ENCODE results near the gene PIP5K1C.

Gene PIP5K1C

DNA sequence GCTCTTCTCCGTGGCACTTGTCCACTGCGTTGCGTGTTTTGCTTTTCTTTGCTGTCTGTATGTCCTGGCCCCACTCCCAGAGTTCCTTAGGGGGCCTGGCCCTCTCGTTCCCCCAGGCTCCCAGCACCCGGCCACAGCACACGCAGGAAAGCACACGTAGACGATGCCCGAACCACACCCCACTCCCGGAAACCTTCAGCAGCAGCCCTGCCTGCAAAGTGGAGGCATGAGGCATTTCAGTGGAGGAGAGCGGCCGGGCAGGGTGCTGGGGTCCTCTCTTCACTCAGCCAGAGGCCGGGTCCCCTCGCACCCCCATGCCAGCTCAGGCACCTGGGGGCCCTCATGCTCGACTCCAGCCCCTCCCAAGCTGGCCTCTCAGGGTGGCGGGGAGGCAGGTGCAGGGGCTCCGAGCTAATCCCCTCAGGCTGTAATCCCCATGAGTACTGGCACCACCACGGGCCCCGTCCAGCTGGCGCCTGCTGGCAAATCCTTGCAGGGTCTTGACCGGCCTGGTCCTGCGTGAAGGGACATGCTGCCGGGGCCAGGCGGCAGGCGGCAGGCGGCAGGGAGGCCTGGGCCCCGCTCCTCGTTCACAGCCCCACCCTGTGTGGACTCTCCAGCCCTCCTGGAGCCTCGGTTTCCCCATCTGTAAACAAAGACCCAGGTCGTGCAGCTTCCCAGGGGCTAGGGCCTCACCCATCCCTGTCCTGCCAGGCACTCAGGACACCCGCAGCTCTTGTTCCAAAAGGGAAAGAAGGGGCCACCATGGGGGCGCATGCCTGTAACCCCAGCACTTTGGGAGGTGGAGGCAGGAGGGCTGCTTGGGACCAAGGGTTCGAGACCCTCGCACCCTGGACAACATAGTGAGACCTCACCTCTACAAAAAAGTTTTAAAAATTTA is 7.0 kb downstream of the PIP5K1C start:
- no peak for DNase-seq

DNA sequence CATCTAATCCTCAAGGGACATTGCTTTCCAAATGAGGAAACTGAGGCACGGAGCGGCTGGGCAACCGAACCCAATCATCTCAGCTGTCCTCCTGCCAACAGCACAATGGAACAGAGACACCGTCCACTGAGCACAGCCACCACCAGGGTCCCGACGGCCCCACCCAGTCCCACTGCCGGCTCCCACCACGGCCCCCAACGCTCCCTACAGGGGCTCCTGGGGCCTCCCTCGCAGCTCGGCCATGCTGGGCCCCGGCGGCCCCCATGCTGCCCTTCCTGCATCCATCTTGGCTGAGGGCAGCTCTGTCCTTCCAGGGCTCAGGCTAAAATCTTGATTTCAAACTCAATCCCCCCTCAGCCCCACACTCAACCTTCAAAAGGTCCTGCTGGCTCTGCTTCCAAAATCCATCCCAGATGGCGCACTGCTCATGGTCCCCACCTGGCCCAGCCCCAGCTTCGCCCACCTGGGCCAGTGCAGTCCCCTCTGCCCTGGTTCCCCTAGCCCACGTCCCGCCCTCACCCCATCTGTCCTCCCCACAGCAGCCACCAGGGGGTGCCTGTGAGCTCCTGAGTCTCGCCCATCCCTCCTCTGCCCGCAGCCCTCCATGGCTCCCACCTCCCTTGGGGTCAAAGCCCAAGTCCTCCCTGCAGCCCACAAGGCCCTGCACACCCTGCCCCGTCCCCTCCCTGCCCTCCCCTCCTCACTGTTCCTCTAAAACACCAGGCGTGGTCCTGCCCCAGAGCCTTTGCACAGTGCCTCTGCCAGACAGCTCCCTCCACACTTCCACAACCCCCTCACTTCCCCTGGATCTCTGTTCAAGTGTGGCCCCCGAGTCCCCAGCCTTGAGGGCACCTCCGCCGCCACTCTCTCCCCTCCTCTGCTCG is 7.9 kb downstream of the PIP5K1C start:
- no peak for DNase-seq

DNA sequence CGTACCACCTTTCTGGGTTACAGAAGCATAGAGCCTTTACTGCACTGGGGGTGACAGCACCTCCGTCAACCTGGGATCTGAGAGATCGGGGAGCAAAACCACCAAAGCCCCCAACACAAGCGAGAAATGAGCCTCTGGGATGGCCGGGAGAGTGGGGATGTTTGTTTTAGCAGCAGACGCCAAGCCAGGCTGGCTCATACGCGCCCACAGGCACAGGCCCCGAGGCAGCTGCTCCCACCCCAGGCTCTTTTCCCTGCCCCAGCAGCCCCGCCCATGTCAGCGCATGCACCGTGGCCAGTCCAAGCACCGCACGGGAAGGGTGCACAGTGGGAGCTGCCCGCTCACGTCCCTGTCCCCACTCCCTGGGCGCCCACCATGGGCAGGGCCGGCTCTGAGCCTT is 8.5 kb downstream of the PIP5K1C start:
- DNase-seq, result no peak

DNA sequence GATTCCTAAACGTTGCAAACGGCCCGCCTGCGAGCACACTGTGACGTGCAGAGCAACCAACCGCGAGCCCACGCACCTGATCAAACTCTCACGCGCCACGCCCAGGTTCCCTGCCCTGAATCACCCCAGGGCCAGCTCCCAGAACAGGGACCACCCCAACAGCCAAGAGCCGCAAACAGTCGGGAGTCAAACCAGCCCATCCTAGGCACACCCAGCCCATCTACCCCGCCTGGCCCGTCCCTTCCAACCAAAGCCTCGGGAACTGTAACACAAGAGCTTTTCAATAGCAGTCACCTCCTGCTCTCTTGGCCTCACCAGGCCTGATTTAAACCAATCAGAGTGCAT is 8.9 kb downstream of the PIP5K1C start:
- DNase-seq, result no peak

DNA sequence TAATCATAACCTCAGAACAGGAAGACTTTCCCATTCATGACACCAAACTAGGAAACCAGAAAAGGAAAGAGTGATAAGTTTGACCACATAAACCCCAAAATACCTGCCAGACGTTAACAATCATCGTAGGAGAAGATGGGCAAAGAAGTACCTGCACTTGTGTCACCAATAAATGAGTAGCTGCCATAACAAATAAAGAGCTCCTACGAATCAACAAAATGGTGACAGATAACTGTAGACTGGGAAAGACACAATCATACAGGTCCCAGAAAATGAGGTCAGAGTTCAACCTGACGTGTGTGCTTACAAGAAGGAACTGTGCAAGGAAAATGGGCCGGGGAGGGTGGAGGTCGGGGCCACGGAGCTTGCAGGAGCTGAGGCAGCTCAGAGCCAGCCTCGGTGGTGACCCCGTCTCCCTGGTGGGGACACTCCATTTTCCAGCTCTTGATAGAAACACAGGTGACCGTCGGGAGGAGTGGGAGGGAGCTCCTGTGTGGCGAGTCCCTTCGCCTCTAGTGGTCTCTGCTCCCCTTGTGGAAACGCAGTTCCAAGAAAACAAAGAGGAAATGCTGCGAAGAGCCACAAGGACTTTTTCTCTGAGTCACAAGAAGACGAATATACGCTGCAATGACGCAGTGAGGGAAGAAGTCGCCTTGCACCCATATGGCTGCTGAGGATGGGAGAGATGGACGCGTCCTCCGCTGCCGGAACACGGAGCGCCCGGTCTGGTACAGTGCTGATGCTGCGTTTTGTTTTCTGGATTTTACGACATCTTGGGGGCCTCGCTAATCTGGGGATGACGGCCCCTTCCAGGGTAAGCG is 9.5 kb downstream of the PIP5K1C start:
- no peak for DNase-seq

DNA sequence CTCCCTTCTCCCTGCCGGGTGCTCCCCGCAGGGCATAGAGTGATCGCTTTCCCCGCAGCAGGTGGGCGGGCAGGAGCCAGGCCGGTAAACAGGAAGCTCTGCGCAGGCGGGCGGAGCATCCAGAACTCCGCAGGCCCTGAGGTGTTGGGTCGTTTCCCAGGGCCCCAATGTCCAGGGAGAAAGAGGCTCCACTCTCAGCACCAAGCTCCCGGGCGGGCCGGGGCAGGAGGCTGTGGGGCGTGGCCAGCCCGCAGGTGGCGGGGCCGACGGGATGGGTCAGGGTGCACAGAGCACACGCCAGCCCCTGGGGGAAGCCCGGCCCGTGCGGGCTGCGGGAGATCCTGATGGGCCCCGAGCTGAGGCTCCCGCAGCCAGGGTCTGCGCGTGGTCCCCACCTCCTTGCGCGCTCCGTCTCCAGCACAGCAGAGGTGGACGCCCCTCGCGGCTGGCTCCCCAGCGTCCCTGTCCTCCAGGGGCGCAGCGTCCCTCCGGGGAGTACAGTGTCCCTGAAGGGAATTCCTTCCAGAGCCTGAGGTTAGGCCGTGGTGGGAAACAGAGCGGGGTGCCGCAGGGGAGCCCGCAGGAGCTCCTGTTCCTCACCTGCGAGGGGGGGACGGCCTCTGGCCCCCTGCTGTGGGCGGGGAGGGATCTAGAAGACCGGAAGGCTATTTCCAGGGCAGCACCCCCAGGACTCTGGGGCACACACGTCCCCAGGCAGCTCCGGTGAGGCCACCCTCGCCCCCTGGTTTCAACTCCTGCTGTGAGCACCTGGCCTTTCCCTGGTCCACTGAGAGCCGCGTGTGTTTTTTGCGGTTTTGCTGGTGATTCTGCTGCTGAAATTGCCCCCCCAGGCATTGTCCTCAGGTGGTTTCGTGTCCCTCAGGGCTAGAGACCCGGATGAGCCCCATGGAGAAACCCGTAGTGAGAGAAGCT is 12.2 kb downstream of the PIP5K1C start:
- no peak for DNase-seq

DNA sequence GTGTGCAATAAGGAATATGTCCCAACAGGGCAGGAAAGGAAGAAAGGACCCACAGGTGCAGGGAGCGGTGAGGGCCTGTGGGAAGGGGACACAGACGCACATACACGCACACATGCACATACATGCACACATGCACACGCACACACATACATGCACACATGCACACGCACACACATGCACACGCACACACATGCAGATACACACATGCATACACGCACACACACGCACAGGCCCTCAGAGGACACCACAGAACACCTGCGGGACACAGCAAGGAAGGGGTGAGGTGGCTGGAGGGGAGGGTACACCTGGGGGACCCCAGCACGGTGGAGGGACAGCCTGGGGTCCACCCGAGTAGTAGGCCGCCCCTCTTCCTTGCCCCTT is 12.9 kb downstream of the PIP5K1C start:
- DNase-seq, result no peak

DNA sequence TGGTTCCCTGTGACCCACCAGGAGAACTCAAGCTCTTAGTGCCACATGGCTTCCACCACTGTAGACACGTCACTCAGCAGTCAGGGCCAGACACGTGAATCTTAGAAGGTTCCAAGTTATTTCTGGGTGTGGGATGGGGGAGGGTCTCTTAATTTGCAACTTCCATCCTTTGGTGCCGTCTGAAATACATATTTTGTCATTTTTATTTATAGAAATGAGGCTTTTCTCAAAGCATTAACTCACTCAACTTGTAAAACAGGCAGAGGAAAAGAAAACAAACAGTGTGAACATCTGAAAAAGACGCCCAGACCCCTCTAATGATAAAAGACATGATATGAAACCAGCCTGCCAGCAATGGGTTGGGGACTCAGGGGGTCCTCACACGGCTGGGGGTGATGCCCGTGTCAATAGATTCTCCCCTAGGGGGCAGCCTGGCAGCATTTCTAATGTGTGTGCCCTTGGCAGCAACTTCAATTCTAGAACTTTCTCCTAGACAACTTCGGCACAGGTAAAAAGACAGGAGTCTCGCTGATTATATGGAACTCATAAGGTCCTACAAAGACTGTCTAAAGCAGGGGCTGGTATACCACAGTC is 15.4 kb downstream of the PIP5K1C start:
- no peak for DNase-seq

DNA sequence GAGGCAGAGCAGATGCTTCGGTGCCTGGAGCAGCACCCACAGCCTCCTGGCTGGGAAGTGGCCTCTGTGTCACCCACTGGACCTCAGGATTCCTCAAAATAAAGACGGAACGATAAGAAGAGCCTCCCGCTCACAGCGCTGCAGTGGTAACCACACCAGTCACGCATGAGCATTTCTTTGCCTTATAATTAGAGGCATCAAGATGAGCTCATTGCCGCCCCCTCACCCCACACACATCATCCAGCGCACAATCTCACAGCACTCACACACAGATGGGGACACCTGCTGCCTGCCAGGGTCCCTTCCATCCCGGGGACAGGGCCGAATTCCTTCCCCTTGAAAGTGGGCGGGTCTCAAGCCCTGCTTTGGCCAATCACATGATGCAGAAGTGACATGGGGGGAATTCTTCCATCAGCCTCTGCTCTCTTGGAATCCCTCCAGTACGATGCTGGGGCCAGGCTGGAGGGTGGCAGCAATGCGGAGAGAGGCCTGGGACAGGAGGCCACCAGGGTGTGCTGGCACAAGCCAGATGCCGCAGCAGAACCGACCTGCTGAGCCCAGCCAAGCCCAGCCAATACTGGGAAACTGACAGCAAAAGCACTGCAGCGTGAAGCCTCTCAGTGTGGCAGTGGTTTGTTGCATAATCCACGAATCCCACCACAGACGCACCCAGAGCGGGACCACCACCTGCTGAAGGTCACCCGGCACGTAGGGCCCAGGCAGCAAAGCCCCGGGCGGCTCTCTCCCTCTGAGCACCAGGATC is 16.0 kb downstream of the PIP5K1C start:
- DNase-seq, result peak; percentile 35

DNA sequence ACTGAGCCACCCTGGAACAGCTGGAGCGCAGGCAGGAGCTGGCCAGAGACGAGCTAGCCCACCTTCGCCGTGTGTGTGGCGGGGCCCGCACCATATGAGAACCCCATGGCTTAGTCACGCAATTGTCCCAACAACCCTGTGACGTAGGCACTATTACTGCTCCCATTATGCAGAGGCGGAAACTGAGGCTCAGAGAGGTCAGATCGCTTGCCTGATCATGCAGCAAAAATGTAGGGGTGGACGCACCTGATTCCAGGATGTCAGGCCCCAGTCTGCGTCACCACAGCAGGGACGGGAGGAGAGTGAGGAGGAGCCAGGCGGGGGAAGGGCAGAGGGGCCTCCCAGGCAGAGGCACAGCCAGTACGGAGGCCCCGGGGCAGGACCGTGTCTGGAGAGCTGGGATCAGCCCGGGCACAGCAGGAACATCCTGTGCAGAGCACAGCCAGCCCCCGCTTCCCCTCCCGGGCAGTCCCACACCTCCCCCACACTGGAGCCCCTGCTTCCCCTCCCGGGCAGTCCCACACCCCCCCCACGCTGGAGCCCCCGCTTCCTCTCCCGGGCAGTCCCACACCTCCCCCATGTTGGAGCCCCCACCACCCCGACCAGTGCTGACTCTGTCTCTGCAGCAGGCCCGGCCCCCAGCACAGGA is 16.7 kb downstream of the PIP5K1C start:
- peak; percentile 43 for DNase-seq

DNA sequence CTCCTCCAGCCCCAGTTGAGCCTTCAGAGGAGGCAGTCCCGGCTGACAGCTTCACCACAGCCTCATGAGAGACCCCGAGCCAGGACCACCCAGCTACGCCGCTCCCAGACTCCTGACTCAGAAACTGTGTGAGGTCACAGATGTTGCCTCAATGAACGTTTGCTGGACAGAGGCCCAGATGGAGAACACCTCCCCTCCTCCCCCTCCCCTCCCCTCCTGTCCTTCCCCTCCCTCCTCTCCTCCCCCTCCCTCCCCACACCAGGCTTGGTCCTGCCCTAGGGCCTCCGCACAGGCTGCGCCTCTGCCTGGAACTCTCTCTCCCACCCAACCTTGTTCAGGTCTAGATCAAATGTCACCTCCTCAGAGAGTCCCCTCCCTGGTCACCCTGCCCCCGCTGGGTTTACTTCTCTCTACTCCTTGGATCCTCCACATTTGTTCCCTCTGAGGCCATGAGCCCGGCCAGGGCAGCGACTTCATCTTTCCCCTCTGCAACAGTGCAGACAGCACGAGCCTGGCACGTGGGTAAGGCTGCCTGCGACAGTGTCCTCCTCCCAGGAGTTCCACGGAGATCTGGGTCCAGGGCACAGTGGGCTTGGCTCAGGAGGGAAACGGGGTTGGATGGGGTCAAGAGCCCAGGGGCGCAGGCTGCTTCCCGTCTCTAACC is 17.4 kb downstream of the PIP5K1C start:
- peak; percentile 69 for DNase-seq

DNA sequence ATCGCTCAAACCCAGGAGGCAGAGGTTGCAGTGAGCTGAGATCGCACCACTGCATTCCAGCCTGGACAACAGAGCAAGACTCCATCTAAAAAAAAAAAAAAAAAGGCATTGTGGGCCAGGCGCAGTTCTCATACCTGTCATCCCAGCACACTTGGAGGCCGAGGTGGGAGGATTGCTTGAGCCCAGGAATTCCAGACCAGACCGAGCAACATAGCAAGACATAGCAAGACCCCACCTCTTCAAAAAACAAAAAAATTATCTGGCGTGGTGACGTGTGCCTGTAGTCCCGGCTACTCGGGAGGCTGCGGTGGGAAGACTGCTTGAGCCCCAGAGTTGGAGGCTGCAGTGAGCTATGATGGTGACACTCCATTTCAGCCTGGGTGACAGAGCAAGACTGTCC is 18.0 kb downstream of the PIP5K1C start:
- no peak for DNase-seq

DNA sequence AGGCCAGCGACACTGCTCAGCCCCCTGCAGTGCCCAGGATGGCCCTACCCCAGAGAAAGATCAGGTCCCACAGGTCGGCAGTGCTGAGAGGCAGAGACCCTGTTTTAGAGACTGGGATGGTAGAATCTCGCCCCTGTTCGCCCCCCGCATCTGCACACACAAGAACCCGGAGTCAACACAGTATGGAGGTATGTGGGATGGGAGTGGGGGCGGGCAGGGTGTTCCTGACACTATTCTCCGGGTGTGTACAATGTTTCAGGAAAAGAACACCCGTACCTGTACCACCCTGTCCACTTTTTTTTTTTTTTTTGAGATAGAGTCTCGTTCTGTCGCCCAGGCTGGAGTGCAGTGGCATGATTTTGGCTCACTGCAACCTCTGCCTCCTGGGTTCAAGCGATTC is 19.3 kb downstream of the PIP5K1C start:
- DNase-seq, result no peak

DNA sequence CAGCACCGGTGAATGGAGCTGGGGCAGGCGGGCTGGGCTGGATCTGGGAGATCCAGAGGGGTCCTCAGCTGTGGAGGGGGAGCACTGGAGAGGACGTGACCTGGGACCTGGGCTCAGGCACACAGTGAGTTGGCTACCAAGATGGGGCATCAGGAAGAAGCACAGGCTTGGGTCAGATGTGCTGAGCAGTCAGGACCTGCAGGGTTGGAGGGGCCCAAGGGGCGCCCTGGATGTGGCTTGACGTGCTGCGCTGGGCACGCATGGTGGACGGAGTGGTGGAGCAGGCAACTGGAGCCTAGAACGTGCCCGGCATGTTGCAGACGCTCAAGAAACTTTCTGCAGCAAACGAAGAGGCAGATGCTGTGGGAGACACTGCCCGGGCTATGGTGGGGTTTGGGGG is 20.7 kb downstream of the PIP5K1C start:
- no peak for DNase-seq

DNA sequence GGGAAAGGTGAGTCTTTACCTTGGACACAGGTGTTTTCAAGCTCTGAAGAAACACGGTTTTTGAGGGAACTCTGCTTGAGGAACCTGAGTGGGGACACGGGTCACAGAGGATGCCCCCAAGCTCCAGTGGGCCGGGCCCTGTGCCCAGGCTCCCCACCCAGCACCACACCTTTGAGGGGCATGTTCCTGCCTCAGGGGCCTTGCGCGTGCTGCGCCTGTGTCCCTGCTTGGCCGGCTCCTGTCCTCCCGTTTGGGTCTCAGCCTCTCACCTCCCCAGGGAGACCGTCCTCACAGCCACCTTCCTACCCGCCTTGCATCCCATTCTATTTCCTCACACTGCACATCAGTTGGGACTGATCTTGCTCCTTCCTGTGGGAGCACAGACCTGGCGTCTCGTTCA is 21.1 kb downstream of the PIP5K1C start:
- DNase-seq, result no peak

DNA sequence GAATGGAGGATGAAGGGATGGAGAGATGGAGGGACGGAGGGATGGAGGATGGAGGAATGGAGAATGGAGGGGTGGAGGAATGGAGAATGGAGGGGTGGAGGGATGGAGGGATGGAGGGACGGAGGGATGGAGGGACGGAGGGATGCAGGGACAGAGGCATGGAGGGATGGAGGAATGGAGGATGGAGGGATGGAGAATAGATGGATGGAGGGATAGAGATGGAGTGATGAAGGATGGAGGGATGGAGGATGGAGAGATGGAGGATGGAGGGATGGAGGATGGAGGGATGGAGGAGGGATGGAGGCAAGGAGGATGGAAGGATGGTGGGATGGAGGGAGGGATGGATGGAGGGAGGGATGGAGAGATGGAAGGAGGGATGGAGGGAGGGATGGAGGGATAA is 22.1 kb downstream of the PIP5K1C start:
- DNase-seq, result no peak

DNA sequence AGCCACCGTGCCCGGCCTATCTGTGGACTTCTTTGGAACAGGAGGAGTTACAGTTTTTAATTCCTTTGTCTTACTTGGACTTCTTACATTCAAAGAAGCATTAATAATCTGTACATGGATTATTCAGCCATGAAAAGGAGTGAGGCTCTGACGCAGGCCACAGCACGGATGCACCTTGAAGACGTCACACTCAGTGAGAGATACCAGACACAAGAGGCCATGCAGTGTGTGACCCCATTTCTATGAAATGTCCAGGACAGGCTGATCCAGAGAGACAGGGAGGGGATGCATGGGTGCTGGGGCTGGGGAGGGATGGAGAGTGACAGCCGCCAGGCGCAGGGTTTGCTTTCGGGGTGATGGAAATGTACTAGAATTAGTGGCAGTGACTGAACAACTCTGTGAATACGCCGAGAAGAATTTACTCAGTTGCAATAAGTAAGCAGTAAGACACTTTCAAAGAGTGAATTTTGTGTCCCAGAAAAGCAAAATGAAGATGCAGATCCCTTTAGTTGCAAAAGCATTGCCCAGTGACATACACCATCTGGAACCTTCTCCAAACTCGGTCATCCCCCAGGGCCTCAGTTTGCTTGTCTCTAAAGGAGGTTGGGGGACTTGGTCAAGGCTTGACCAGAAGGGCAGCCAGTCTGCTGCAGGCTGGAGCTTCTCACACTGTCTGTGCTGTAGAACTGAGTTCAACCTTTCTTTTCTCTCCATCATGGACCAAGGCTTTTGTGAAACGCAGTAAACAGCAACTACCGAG is 25.3 kb downstream of the PIP5K1C start:
- no peak for DNase-seq

DNA sequence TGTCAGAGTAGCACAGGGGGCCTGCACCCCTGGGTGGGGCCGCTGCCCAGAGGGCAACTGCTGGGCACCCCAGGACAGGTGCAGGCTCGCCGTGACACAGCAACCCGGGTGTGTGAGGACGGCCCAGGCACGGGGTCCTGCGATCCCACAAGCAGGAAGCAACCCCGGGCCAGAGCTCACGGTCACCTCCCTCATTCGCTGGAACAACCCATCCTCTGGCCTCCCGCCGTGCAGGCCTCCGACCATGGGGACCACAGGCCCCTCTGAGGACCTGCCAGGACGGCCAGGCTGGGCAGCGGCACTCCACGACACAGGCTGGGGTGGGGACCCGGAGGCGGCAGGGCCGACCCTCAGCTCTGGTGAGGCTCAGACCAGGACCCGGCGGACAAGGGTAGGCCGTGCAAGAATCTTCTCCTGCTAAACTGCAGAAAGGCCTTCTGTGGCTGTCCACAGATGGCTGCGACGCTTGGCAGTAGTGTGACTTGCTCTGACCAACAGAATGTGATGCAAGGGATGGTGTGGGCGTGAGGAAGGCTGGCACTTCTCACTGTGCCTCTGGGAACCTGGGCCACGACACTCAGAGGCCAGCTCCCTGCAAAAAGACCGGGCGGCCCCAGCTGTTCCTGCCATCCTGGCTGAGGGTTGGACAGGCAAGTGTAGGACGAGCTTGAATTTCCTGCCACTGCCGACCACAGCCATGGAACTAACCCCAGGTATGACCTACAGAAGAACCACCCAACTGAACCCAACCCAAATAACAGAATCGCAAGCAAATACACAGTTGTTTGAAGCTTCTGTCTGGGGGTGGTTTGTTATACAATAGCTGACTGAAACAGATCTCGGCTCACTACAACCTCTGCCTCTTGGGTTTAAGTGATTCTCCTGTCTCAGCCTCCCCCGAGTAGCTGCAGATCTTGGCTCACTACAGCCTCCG is 26.5 kb downstream of the PIP5K1C start:
- DNase-seq, result no peak

Measured in fibroblast of upper back skin (primary cell).